AG09309 (cell line): Measurements from ENCODE around the gene CCDC12.
"Not testable (repeated sequence)": the region's sequence is repeated elsewhere in the genome, so short reads cannot be mapped to it uniquely, and the experiment has no call there.

Experiments
- DNase-seq: peaks from one replicate; pipeline ENCODE4 v3.0.0-alpha.2; 2010; ENCODE audit warnings: low read depth
- H3K4me3 ChIP-seq: 2 replicates; pipeline ENCODE4 v1.5.1; 2011; ENCODE audit warnings: mild to moderate bottlenecking, low read depth, low read length, moderate library complexity; ENCODE audit not compliant: control insufficient read depth
- CTCF ChIP-seq: IDR thresholded peaks from 2 replicates; pipeline ENCODE4 v1.5.1; 2011; ENCODE audit warnings: mild to moderate bottlenecking, low read depth, low read length, inconsistent platforms; ENCODE audit not compliant: insufficient read depth, control insufficient read depth; ENCODE audit errors: missing control alignments

CCDC12 gene

GRCh38 chr3:46971742-46972141, 4.8 kb downstream of the CCDC12 start:
- DNase-seq, result no peak
- TF ChIP-seq CTCF, result no peak
- no peak overlapping the region for H3K4me3 ChIP-seq

- TF ChIP-seq CTCF, result no peak
- no peak for DNase-seq
- no peak overlapping the region for H3K4me3 ChIP-seq
Observed at GRCh38 chr3:46971151-46971550, 5.4 kb downstream of the CCDC12 start.

GRCh38 chr3:46970391-46971091, 6.0 kb downstream of the CCDC12 start:
- TF ChIP-seq CTCF, result no peak
- DNase-seq, result no peak
- no peak overlapping the region for H3K4me3 ChIP-seq

- no peak overlapping the region for H3K4me3 ChIP-seq
- no peak for TF ChIP-seq CTCF
- no peak for DNase-seq
Observed at GRCh38 chr3:46968783-46969428, 7.6 kb downstream of the CCDC12 start.

GRCh38 chr3:46966811-46967210, 9.7 kb downstream of the CCDC12 start:
- DNase-seq, result no peak
- no peak for TF ChIP-seq CTCF
- H3K4me3 ChIP-seq, result no peak overlapping the region

- no peak for DNase-seq
- H3K4me3 ChIP-seq, result no peak overlapping the region
- TF ChIP-seq CTCF, result no peak
Observed at GRCh38 chr3:46965151-46965550, 11.4 kb downstream of the CCDC12 start.

- not testable (repeated sequence) for H3K4me3 ChIP-seq, DNase-seq
Observed at GRCh38 chr3:46964038-46964590, 12.4 kb downstream of the CCDC12 start.
